SK-N-SH treated with all-trans-retinoic acid at 6 μM for 48 hours (cell line): ENCODE results near the gene VRK2.

Experiments used
- ATAC-seq: fragments of 200-7000 bp; cut with Tn5 transposase; 3 replicates; pipeline ENCODE4 v1.9.1; 2020; ENCODE audit warnings: mild to moderate bottlenecking, moderate library complexity
- ARNTL ChIP-seq: fragments of 450-650 bp; formaldehyde crosslinking; IDR thresholded peaks from 2 replicates; pipeline ENCODE4 v1.5.0; 2020; ENCODE audit warnings: low read depth, mild to moderate bottlenecking, moderate library complexity, borderline replicate concordance
- BACH2 ChIP-seq: fragments of 250-450 bp; sonication (Bioruptor Pico); IDR thresholded peaks from 2 replicates; pipeline ENCODE4 v1.9.0; 2021; ENCODE audit warnings: mild to moderate bottlenecking, borderline replicate concordance
- CREB5 ChIP-seq: fragments of 250-450 bp; sonication (Bioruptor Pico); IDR thresholded peaks from 2 replicates; pipeline ENCODE4 v1.5.1; 2020; ENCODE audit warnings: low read depth, mild to moderate bottlenecking, moderate library complexity
- CSDC2 ChIP-seq: fragments of 250-450 bp; sonication (Bioruptor Pico); IDR thresholded peaks from 2 replicates; pipeline ENCODE4 v1.5.0; 2020; ENCODE audit warnings: mild to moderate bottlenecking, moderate library complexity
- CSRNP3 ChIP-seq: fragments of 250-450 bp; sonication (Bioruptor Pico); IDR thresholded peaks from 2 replicates; pipeline ENCODE4 v1.5.1; 2021; ENCODE audit warnings: mild to moderate bottlenecking, moderate library complexity
- ESRRG ChIP-seq: fragments of 250-450 bp; sonication (Bioruptor Pico); IDR thresholded peaks from 2 replicates; pipeline ENCODE4 v1.6.1; 2021; ENCODE audit warnings: mild to moderate bottlenecking
- GLIS3 ChIP-seq: fragments of 250-450 bp; sonication (Bioruptor Pico); IDR thresholded peaks from 2 replicates; pipeline ENCODE4 v1.5.0; 2020; ENCODE audit warnings: mild to moderate bottlenecking, moderate library complexity
- ISL1 ChIP-seq: fragments of 250-450 bp; sonication (Bioruptor Pico); IDR thresholded peaks from 2 replicates; pipeline ENCODE4 v2.1.2; 2022; ENCODE audit warnings: mild to moderate bottlenecking, moderate library complexity
- OSR1 ChIP-seq: fragments of 250-450 bp; sonication (Bioruptor Pico); IDR thresholded peaks from 2 replicates; pipeline ENCODE4 v1.8.0; 2022; ENCODE audit warnings: moderate library complexity, mild to moderate bottlenecking, inconsistent platforms
- POU6F1 ChIP-seq: fragments of 250-450 bp; sonication (Bioruptor Pico); IDR thresholded peaks from 2 replicates; pipeline ENCODE4 v1.8.0; 2021; ENCODE audit warnings: low read depth, mild to moderate bottlenecking, moderate library complexity, borderline replicate concordance
- PPARA ChIP-seq: fragments of 250-450 bp; sonication (Bioruptor Pico); IDR thresholded peaks from 2 replicates; pipeline ENCODE4 v1.5.0; 2020; ENCODE audit warnings: mild to moderate bottlenecking, borderline replicate concordance
- RARB ChIP-seq: fragments of 250-450 bp; sonication (Bioruptor Pico); IDR thresholded peaks from 2 replicates; pipeline ENCODE4 v1.8.0; 2021; ENCODE audit warnings: mild to moderate bottlenecking, moderate library complexity
- TCF4 ChIP-seq: fragments of 250-450 bp; sonication (Bioruptor Pico); IDR thresholded peaks from 2 replicates; pipeline ENCODE4 v1.8.0; 2021; ENCODE audit warnings: mild to moderate bottlenecking, moderate library complexity, borderline replicate concordance
- TOX ChIP-seq: fragments of 250-450 bp; sonication (Bioruptor Pico); IDR thresholded peaks from 2 replicates; pipeline ENCODE4 v1.8.0; 2021; ENCODE audit warnings: mild to moderate bottlenecking, moderate library complexity, borderline replicate concordance
- TSHZ2 ChIP-seq: fragments of 250-450 bp; sonication (Bioruptor Pico); IDR thresholded peaks from 2 replicates; pipeline ENCODE4 v1.5.0; 2020; ENCODE audit warnings: mild to moderate bottlenecking, moderate library complexity
- ZFP3 ChIP-seq: fragments of 250-450 bp; sonication (Bioruptor Pico); IDR thresholded peaks from 2 replicates; pipeline ENCODE4 v1.5.0; 2020; ENCODE audit warnings: mild to moderate bottlenecking, moderate library complexity
- ZFP30 ChIP-seq: fragments of 450-650 bp; formaldehyde crosslinking; IDR thresholded peaks from 2 replicates; pipeline ENCODE4 v1.5.0; 2022; ENCODE audit warnings: mild to moderate bottlenecking, moderate library complexity
- ZNF565 ChIP-seq: fragments of 450-650 bp; formaldehyde crosslinking; conservative IDR thresholded peaks from 2 replicates; pipeline ENCODE4 v1.5.0; 2020; ENCODE audit warnings: low read depth, mild to moderate bottlenecking, moderate library complexity
- ZNF70 ChIP-seq: fragments of 450-650 bp; formaldehyde crosslinking; IDR thresholded peaks from 2 replicates; pipeline ENCODE4 v1.5.0; 2020; ENCODE audit warnings: mild to moderate bottlenecking, moderate library complexity
- ZNF8 ChIP-seq: fragments of 450-650 bp; formaldehyde crosslinking; IDR thresholded peaks from 2 replicates; pipeline ENCODE4 v1.5.0; 2020; ENCODE audit warnings: mild to moderate bottlenecking, moderate library complexity
- TF ChIP-seq, protein P1 (sequence below): fragments of 250-450 bp; sonication (Bioruptor Pico); IDR thresholded peaks from 2 replicates; pipeline ENCODE4 v1.8.0; 2020; ENCODE audit warnings: mild to moderate bottlenecking, moderate library complexity, borderline replicate concordance

VRK2 gene

GRCh38 chr2:58039170-58039611 lies 7.4 kb upstream of the VRK2 start:
- no peak; the same call in 2 of the 3 replicates for ATAC-seq
- TF ChIP-seq ESRRG, result no peak
- TF ChIP-seq PPARA (CRISPR knock-in tag), result no peak
- TF ChIP-seq BACH2, result no peak
- TF ChIP-seq RARB (CRISPR knock-in tag), result no peak
- no peak for TF ChIP-seq TCF4 (CRISPR knock-in tag)
- TF ChIP-seq ZNF70 (CRISPR knock-in tag), result no peak
- no peak for TF ChIP-seq TOX (CRISPR knock-in tag)
- no peak for TF ChIP-seq GLIS3 (CRISPR knock-in tag)
- no peak for TF ChIP-seq POU6F1 (CRISPR knock-in tag)
- TF ChIP-seq ZFP3 (CRISPR knock-in tag), result no peak
- TF ChIP-seq TSHZ2 (CRISPR knock-in tag), result no peak
- no peak for TF ChIP-seq OSR1 (CRISPR knock-in tag)
- TF ChIP-seq ISL1 (CRISPR knock-in tag), result no peak
- TF ChIP-seq, protein P1, sequence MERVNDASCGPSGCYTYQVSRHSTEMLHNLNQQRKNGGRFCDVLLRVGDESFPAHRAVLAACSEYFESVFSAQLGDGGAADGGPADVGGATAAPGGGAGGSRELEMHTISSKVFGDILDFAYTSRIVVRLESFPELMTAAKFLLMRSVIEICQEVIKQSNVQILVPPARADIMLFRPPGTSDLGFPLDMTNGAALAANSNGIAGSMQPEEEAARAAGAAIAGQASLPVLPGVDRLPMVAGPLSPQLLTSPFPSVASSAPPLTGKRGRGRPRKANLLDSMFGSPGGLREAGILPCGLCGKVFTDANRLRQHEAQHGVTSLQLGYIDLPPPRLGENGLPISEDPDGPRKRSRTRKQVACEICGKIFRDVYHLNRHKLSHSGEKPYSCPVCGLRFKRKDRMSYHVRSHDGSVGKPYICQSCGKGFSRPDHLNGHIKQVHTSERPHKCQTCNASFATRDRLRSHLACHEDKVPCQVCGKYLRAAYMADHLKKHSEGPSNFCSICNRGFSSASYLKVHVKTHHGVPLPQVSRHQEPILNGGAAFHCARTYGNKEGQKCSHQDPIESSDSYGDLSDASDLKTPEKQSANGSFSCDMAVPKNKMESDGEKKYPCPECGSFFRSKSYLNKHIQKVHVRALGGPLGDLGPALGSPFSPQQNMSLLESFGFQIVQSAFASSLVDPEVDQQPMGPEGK (CRISPR knock-in tag), result no peak
- no peak for TF ChIP-seq CSRNP3 (CRISPR knock-in tag)
- no peak for TF ChIP-seq CSDC2
- TF ChIP-seq ZFP30 (CRISPR knock-in tag), result no peak
- no peak for TF ChIP-seq ARNTL (CRISPR knock-in tag)

DNA sequence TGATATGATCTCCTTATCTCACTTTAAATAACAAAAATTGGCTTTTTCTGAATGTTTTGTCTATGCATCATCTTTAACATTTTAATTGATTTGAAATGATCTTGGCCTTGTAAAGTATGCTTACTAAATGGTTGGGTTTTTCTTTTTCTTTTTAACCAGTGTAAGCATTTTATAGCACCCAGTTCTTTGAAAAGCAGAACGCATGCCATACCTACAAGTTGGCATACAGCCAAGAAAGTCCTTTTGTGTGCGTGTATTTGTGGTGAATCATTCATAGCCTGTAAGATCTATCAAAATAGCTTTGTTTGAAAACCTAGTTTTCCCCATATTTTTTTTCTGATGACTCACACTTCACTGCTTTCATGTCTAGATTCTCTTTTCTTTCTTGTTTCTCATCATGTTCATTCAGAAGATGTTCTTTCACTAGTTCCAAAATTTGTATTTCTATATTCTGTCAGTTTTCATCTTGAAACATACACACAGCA lies 4.1 kb upstream of the VRK2 start:
- TF ChIP-seq ISL1 (CRISPR knock-in tag) (peak; percentile 89), ZNF8 (no peak), TOX (CRISPR knock-in tag) (peak; percentile 41; the same call in 1 of the 2 replicates)
- ATAC-seq, result peak; percentile 74

DNA sequence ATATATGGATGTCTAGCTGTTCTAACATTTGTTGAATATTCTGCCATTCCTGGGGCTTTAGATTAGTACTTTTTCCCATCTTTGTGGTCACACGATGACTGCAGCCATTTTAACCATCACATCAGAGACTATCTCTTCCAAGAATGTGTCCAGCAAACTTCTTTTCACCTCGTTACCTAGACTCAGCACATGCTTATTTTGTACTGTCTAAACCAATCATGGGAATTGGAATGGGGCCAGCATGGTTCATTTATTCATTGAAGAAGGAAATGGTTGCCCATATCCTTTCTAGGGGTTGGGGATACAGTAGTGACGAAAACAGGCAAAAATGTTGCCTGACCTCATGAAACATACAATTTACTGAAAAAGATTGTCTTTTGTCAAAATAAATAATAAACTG lies 2.5 kb upstream of the VRK2 start:
- ATAC-seq, result no peak
- TF ChIP-seq ESRRG (no peak), ZNF565 (CRISPR knock-in tag) (no peak), RARB (CRISPR knock-in tag) (no peak)

GRCh38 chr2:58045580-58046334 lies 849 bp upstream of the VRK2 start:
- ATAC-seq, result no peak
- TF ChIP-seq CREB5 (CRISPR knock-in tag) (no peak), ISL1 (CRISPR knock-in tag) (no peak)
